Measurements from ENCODE around the gene NEURL1B.
A peak's percentile ranks its signal among the peaks of the same experiment; 100 is the strongest.

NEURL1B gene

DNA sequence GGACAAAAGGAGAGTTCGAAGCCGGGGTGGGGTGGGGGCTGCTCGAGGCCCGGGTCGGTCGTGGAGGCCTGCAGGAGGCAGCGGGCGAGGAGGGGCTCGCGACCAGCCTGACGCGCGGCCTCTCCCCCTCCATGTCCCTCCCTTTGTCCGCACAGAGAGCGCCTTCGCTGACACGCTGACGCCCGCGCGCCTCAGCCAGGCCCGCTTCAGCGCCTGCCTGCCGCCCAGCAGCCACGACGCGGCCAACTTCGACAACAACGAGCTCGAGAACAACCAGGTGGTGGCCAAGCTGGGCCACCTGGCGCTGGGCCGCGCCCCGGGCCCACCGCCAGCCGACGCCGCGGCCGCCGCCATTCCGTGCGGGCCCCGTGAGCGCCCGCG lies 42.2 kb downstream of the NEURL1B start:
- no peaks in the 10 kb centered on the region for H3K36me3 ChIP-seq
- peaks cover 45% of the 10 kb centered on the region for H3K27me3 ChIP-seq

DNA sequence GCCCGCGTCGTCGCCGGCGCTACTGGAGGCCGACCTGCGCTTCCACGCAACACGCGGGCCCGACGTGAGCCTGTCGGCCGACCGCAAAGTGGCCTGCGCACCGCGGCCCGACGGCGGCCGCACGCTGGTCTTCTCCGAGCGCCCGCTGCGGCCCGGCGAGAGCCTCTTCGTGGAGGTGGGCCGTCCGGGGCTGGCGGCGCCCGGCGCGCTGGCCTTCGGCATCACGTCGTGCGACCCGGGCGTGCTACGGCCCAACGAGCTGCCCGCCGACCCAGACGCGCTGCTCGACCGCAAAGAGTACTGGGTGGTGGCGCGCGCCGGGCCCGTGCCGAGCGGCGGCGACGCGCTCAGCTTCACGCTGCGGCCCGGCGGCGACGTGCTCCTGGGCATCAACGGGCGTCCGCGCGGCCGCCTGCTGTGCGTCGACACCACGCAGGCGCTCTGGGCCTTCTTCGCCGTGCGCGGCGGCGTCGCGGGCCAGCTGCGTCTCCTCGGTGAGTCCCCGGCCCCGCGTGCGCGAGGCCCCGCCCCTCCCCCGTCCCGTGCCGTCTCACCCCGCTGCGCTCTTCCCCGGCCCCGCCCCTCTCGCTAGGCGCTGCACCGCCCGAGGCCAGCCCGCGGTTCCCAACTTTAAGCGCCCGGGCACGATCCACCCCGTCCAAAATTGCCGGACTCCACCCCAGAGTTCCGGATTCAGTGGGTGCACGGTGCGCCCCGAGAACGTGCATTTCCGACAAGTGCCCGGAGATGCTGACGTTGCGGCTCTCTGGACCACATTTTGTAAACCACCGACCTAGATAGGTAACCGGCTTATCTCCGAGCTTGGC lies 42.8 kb downstream of the NEURL1B start:
- H3K4me1 ChIP-seq (ENCODE audit: control insufficient read depth in 1 of 2, insufficient read depth in 1 of 2, low read depth in 1 of 2, low read length in 1 of 2): peaks cover 0 to 8% of the 10 kb centered on the region in 2 experiments
- no peak overlapping the region for H3K27ac ChIP-seq
- TF ChIP-seq, protein P1, sequence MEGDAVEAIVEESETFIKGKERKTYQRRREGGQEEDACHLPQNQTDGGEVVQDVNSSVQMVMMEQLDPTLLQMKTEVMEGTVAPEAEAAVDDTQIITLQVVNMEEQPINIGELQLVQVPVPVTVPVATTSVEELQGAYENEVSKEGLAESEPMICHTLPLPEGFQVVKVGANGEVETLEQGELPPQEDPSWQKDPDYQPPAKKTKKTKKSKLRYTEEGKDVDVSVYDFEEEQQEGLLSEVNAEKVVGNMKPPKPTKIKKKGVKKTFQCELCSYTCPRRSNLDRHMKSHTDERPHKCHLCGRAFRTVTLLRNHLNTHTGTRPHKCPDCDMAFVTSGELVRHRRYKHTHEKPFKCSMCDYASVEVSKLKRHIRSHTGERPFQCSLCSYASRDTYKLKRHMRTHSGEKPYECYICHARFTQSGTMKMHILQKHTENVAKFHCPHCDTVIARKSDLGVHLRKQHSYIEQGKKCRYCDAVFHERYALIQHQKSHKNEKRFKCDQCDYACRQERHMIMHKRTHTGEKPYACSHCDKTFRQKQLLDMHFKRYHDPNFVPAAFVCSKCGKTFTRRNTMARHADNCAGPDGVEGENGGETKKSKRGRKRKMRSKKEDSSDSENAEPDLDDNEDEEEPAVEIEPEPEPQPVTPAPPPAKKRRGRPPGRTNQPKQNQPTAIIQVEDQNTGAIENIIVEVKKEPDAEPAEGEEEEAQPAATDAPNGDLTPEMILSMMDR (IDR thresholded peaks at IDR 0.05): no peak
- no peaks in the 10 kb centered on the region for H3K9me3 ChIP-seq
- peaks cover 45% of the 10 kb centered on the region for H3K27me3 ChIP-seq
- H3K4me3 ChIP-seq (ENCODE audit: low read depth in 1 of 2, low read length in 1 of 2): peak overlapping the region in 1 of 2 experiments; percentile 21
- H3K36me3 ChIP-seq: no peaks in the 10 kb centered on the region

More for the DNA sequence above, 42.2 kb downstream of the NEURL1B start:
- peaks cover 0 to 8% of the 10 kb centered on the region in 2 experiments for H3K4me1 ChIP-seq (ENCODE audit: control insufficient read depth in 1 of 2, insufficient read depth in 1 of 2, low read depth in 1 of 2, low read length in 1 of 2)
- H3K4me3 ChIP-seq (ENCODE audit: low read depth in 1 of 2, low read length in 1 of 2): no peak overlapping the region
- H3K9me3 ChIP-seq: no peaks in the 10 kb centered on the region
- no peak overlapping the region for H3K27ac ChIP-seq
- TF ChIP-seq, protein P1 (IDR thresholded peaks at IDR 0.05): no peak

DNA sequence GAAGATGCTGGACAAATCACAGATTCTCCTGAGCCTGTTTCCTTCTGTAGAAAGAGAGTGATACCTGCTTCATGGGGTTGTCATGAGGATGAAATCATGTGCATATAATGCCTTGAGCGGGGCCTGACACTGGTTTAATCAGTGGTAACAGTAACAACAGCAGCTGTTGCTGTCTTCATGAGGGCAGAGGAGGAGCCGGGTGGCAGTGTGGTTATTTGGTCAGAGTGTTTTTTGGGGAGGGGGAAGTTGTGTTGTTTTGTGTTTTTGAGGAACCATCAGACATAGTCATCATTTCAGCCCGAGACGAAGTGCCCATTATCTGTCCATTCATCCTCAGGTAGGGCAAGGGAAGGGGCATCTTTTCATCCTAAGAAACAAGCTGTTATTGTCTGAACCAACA lies 44.0 kb downstream of the NEURL1B start:
- H3K9me3 ChIP-seq: no peaks in the 10 kb centered on the region
- peaks cover 45% of the 10 kb centered on the region for H3K27me3 ChIP-seq
- H3K36me3 ChIP-seq: no peaks in the 10 kb centered on the region
- H3K4me1 ChIP-seq (ENCODE audit: control insufficient read depth in 1 of 2, insufficient read depth in 1 of 2, low read depth in 1 of 2, low read length in 1 of 2): peaks cover 0 to 8% of the 10 kb centered on the region in 2 experiments
- TF ChIP-seq, protein P1 (IDR thresholded peaks at IDR 0.05): no peak
- H3K4me3 ChIP-seq (ENCODE audit: low read depth in 1 of 2, low read length in 1 of 2): no peak overlapping the region
- no peak overlapping the region for H3K27ac ChIP-seq

DNA sequence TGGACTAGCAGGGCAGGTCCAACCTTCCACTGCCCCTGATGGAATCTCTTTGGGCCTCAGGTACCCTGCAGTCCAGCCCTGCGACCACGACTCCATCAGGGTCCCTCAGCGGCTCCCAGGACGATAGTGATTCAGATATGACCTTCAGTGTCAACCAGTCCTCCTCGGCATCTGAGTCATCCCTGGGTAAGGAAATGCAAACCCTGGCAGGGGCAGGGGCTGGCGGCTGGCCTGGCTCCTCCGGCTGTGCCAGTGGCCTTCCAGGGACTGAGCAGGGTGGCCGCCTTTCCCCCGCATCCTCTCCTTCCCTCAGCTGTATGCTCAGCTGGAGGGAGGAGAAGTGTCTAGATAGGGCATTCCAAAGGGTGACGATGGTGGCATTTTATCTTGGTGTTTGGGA lies 45.0 kb downstream of the NEURL1B start:
- Histone ChIP-seq H3K9me3 (no peaks in the 10 kb centered on the region), H3K36me3 (no peaks in the 10 kb centered on the region), H3K27ac (no peak overlapping the region), H3K4me1 (ENCODE audit: control insufficient read depth in 1 of 2, insufficient read depth in 1 of 2, low read depth in 1 of 2, low read length in 1 of 2) (peaks cover 0 to 8% of the 10 kb centered on the region in 2 experiments), H3K4me3 (ENCODE audit: low read depth in 1 of 2, low read length in 1 of 2) (no peak overlapping the region), H3K27me3 (peaks cover 45% of the 10 kb centered on the region)
- TF ChIP-seq, protein P1 (IDR thresholded peaks at IDR 0.05): no peak

DNA sequence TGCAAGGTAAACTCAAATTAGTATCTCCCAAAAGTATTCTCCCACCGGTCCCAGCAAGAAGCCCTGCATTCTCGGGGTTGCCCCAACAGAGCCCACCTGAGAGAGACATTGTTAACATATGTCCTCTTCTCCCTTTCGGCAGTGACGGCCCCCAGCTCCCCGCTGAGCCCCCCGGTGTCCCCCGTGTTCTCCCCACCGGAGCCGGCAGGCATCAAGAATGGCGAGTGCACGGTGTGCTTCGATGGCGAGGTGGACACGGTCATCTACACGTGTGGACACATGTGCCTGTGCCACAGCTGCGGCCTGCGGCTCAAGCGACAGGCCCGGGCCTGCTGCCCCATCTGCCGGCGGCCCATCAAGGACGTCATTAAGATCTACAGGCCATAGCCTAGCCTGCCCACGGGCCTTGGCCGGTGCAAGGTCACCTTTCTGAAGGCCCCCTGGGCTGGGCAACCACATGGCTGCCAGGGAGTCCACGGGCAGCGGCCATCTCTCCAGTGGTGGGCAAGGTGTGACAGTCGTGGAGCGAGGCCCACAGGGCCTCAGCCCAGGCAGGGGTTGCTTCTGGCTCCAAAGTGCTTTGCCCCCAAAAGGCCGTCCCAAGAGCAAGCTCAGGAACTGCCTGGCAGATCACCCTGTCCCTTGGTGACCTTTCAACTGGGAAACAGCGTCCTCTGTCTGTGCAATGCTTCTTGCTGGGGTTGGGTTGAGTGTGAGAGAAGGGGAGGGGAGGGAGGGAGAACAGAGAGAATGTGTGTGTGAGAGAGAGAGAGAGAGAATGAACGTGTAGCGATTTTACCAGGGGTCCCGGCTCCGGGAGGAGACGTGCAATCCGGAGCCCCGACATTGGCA lies 45.7 kb downstream of the NEURL1B start:
- Histone ChIP-seq H3K4me3 (ENCODE audit: low read depth in 1 of 2, low read length in 1 of 2) (no peak overlapping the region), H3K27me3 (peaks cover 39% of the 10 kb centered on the region), H3K9me3 (no peaks in the 10 kb centered on the region), H3K36me3 (no peaks in the 10 kb centered on the region), H3K27ac (no peak overlapping the region), H3K4me1 (ENCODE audit: control insufficient read depth in 1 of 2, insufficient read depth in 1 of 2, low read depth in 1 of 2, low read length in 1 of 2) (peaks cover 0 to 8% of the 10 kb centered on the region in 2 experiments)
- TF ChIP-seq, protein P1 (IDR thresholded peaks at IDR 0.05): no peak
